Upper lobe of right lung (tissue), 1 donor: ENCODE results near the gene ST6GALNAC4. TPM values are rescaled to one million over a fixed set of nuclear protein-coding genes. Genes with fewer than 3 reads are reported as not detected.

Source experiments
- ATAC-seq: fragments of 200-7000 bp; cut with Tn5 transposase; one replicate; pipeline ENCODE4 v1.9.1; 2020; ENCODE audit warnings: mild to moderate bottlenecking, moderate library complexity
- DNase-seq: peaks from one replicate; pipeline ENCODE4 v3.0.0-alpha.2; 2020
- H3K27ac ChIP-seq: fragments of 200-600 bp; one replicate; pipeline ENCODE4 v1.8.0; 2022
- H3K27me3 ChIP-seq: fragments of 200-600 bp; one replicate; pipeline ENCODE4 v1.8.0; 2022; ENCODE audit warnings: mild to moderate bottlenecking
- H3K36me3 ChIP-seq: fragments of 200-600 bp; one replicate; pipeline ENCODE4 v1.8.0; 2022
- H3K4me1 ChIP-seq: fragments of 200-600 bp; one replicate; pipeline ENCODE4 v1.8.0; 2022
- H3K4me3 ChIP-seq: fragments of 200-600 bp; one replicate; pipeline ENCODE4 v1.8.0; 2022; ENCODE audit warnings: mild to moderate bottlenecking
- H3K9me3 ChIP-seq: fragments of 200-600 bp; one replicate; pipeline ENCODE4 v1.8.0; 2022
- intact Hi-C: fragments of 100-400 bp; cut with DNase I; formaldehyde crosslinking; loops from one replicate; pipeline ENCODE4 v1.11.0; 2022
- total RNA-seq: library from RNA; stranded (reverse); fragmentation: NEBNext Ultra II Directional; extraction: Animal tissue kit (Norgen Biotek cat#: 25700); gene quantifications from one replicate; pipeline ENCODE4 v1.2.1, GENCODE V29; 2021
- TF ChIP-seq, protein P1 (sequence below): fragments of 200-600 bp; IDR thresholded peaks from one replicate; pipeline ENCODE4 v1.8.0; 2022; ENCODE audit warnings: antibody characterized with exemption
- donor health status: DM: no; HTN: yes; CAD: no; lungs with severe emphysema.

Gene ST6GALNAC4
- total RNA-seq, 1 donor from 2014 or later, result 58.8 TPM

GRCh38 chr9:127899128-127899943 lies 17.5 kb downstream of the ST6GALNAC4 start, which contains the start of gene ST6GALNAC6:
Gene ST6GALNAC6, minus strand, starts transcription at chr9:127899603. Its CDS starts 1,622 bp downstream, at chr9:127897981.
- DNase-seq (peak; percentile 90), ATAC-seq (peak; percentile 86)
- H3K27ac ChIP-seq, result peak within 1 kb of the TSS; percentile 94
- H3K9me3 ChIP-seq, result no peaks in the 10 kb centered on the region
- peak within 1 kb of the TSS; percentile 96 for H3K4me3 ChIP-seq
- intact Hi-C loops, result no loop called here
- H3K27me3 ChIP-seq, result no peaks in the 10 kb centered on the region
- TF ChIP-seq, protein P1, sequence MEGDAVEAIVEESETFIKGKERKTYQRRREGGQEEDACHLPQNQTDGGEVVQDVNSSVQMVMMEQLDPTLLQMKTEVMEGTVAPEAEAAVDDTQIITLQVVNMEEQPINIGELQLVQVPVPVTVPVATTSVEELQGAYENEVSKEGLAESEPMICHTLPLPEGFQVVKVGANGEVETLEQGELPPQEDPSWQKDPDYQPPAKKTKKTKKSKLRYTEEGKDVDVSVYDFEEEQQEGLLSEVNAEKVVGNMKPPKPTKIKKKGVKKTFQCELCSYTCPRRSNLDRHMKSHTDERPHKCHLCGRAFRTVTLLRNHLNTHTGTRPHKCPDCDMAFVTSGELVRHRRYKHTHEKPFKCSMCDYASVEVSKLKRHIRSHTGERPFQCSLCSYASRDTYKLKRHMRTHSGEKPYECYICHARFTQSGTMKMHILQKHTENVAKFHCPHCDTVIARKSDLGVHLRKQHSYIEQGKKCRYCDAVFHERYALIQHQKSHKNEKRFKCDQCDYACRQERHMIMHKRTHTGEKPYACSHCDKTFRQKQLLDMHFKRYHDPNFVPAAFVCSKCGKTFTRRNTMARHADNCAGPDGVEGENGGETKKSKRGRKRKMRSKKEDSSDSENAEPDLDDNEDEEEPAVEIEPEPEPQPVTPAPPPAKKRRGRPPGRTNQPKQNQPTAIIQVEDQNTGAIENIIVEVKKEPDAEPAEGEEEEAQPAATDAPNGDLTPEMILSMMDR, result no peak
- peaks cover 63% of the 10 kb centered on the region for H3K4me1 ChIP-seq
- H3K36me3 ChIP-seq, result peaks cover 18% of the 10 kb centered on the region

- no peaks in the 10 kb centered on the region for H3K27me3 ChIP-seq
- peaks cover 56% of the 10 kb centered on the region for H3K4me1 ChIP-seq
- H3K9me3 ChIP-seq, result no peaks in the 10 kb centered on the region
- TF ChIP-seq, protein P1, result no peak
- ATAC-seq (peak; percentile 34), DNase-seq (no peak)
- peak overlapping the region; percentile 94 for H3K27ac ChIP-seq
- intact Hi-C loops, result no loop called here
- peaks cover 26% of the 10 kb centered on the region for H3K36me3 ChIP-seq
- H3K4me3 ChIP-seq, result peak overlapping the region; percentile 96
Observed at GRCh38 chr9:127898433-127899127, 18.3 kb downstream of the ST6GALNAC4 start.

DNA sequence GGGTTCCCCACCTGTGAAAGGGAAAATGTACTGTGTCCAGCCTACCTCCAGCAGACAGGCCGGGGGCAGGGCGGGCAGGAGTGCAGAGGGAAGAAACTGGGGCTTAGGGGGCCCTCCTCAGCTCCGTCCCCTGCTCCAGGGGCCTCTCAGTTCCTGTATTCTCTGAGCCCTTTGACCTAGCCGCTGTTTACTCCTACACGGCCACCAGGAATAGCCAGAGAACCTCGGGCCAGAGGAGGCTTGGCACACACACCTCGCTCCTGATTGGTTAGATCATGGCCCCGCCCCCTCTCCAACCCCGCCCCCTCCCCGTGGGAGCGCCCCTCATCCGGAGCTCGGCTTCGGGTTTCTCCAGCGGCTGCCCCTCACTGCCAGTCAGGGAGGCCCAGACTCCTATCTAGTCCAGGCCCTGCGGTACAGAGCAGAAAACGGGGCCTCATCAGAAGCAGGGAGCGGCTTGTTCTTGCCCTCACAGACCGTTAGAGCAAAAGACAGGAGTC lies 19.6 kb downstream of the ST6GALNAC4 start:
- Histone ChIP-seq H3K27ac (peak overlapping the region; percentile 94), H3K27me3 (no peaks in the 10 kb centered on the region), H3K9me3 (no peaks in the 10 kb centered on the region), H3K4me1 (peaks cover 43% of the 10 kb centered on the region), H3K4me3 (peak overlapping the region; percentile 96), H3K36me3 (peaks cover 39% of the 10 kb centered on the region)
- DNase-seq, result peak; percentile 86
- TF ChIP-seq, protein P1, result no peak
- peak; percentile 83 for ATAC-seq
- intact Hi-C loops, result no loop called here

GRCh38 chr9:127896395-127897192 lies 20.2 kb downstream of the ST6GALNAC4 start:
- H3K36me3 ChIP-seq, result peaks cover 44% of the 10 kb centered on the region
- TF ChIP-seq, protein P1, result no peak
- ATAC-seq (no peak), DNase-seq (no peak)
- no peaks in the 10 kb centered on the region for H3K27me3 ChIP-seq
- peak overlapping the region; percentile 96 for H3K4me3 ChIP-seq
- peaks cover 36% of the 10 kb centered on the region for H3K4me1 ChIP-seq
- no peaks in the 10 kb centered on the region for H3K9me3 ChIP-seq
- intact Hi-C loops, result no loop called here
- H3K27ac ChIP-seq, result peak overlapping the region; percentile 94

GRCh38 chr9:127895811-127896210 lies 21.0 kb downstream of the ST6GALNAC4 start:
- intact Hi-C loops, result no loop called here
- DNase-seq (peak; percentile 45), ATAC-seq (no peak)
- Histone ChIP-seq H3K9me3 (no peaks in the 10 kb centered on the region), H3K4me3 (no peak overlapping the region), H3K27me3 (no peaks in the 10 kb centered on the region), H3K36me3 (peaks cover 50% of the 10 kb centered on the region), H3K27ac (peak overlapping the region; percentile 94), H3K4me1 (peaks cover 29% of the 10 kb centered on the region)
- TF ChIP-seq, protein P1, result no peak
